Measurements from ENCODE around the gene WDR72.

WDR72 gene

DNA sequence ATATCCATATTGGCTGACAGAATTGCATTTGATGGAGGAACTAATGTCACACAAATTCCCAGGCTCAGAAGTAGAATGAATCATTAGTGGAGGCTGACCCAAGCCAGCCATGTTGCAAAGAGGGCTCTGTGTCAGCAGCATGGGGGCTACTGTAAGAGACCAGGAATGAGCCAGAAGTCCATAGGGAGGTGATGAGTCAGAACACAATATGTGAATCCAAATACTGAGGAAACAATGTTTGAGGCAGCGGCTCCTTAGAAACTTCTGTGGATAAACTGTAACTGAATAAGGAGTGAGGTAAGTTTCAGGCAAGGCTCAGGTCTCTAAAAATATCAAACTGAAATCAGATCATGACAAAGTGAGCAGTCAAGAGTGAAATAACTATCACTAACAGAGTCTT, 170.7 kb downstream of the WDR72 start:
- TF ChIP-seq, protein P1, sequence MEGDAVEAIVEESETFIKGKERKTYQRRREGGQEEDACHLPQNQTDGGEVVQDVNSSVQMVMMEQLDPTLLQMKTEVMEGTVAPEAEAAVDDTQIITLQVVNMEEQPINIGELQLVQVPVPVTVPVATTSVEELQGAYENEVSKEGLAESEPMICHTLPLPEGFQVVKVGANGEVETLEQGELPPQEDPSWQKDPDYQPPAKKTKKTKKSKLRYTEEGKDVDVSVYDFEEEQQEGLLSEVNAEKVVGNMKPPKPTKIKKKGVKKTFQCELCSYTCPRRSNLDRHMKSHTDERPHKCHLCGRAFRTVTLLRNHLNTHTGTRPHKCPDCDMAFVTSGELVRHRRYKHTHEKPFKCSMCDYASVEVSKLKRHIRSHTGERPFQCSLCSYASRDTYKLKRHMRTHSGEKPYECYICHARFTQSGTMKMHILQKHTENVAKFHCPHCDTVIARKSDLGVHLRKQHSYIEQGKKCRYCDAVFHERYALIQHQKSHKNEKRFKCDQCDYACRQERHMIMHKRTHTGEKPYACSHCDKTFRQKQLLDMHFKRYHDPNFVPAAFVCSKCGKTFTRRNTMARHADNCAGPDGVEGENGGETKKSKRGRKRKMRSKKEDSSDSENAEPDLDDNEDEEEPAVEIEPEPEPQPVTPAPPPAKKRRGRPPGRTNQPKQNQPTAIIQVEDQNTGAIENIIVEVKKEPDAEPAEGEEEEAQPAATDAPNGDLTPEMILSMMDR (IDR thresholded peaks at IDR 0.05): no peak
- H3K4me3 ChIP-seq: no peak overlapping the region

DNA sequence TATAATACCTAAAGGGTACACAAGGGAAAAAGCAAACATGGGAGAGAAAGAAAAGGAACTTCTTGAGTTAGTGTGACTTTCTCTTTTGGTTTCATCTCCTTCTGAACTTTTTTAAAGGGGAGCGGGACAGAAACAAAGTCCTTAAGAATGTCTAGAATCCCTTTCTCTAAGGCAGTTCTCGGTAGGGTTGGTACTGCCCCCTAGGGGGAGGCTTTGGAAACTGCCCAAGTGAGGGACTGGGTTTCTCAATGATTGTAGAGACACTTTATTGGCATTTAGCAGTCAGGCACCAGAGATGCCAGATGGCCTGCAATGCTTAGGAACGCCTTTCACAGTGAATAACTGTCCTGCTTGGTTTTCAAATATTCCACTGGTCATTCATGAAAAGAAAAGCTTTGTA, 172.7 kb downstream of the WDR72 start:
- no peaks in the 10 kb centered on the region for H3K9me3 ChIP-seq
- H3K4me3 ChIP-seq: no peak overlapping the region
- no peaks in the 10 kb centered on the region for H3K36me3 ChIP-seq
- intact Hi-C loops (cut with DNase I; ENCODE audit: low total_unique reads): no loop called here
- no peak for DNase-seq
- TF ChIP-seq, protein P1 (IDR thresholded peaks at IDR 0.05): no peak
- H3K27ac ChIP-seq: no peak overlapping the region
- no peaks in the 10 kb centered on the region for H3K4me1 ChIP-seq
- H3K27me3 ChIP-seq: no peaks in the 10 kb centered on the region

More for the DNA sequence above, 170.7 kb downstream of the WDR72 start:
- Histone ChIP-seq H3K27ac (no peak overlapping the region), H3K9me3 (no peaks in the 10 kb centered on the region), H3K4me1 (no peaks in the 10 kb centered on the region), H3K36me3 (no peaks in the 10 kb centered on the region), H3K27me3 (no peaks in the 10 kb centered on the region)
- DNase-seq: no peak
- intact Hi-C loops (cut with DNase I; ENCODE audit: low total_unique reads): no loop called here

DNA sequence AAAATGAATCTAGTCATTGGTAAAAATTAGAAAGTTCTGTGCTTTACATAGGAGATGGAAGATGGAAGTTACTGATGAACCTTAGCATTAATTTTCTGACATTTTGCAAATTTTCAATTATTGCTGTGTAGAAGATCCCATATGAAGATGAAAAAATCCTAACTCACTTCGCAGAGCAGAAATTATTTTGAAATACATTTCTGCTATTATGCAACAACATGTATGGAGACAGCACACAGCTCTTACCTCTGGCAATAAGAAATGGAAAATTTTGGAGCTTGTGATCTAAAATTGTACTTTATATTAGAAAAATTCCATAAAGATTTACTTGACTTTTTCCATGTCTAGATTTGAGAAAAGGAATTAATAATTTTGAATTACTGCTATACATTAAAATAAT, 177.9 kb downstream of the WDR72 start:
- Histone ChIP-seq H3K36me3 (no peaks in the 10 kb centered on the region), H3K27ac (no peak overlapping the region), H3K27me3 (no peaks in the 10 kb centered on the region), H3K4me3 (no peak overlapping the region), H3K4me1 (no peaks in the 10 kb centered on the region), H3K9me3 (no peaks in the 10 kb centered on the region)
- intact Hi-C loops (cut with DNase I; ENCODE audit: low total_unique reads): no loop called here
- TF ChIP-seq, protein P1 (IDR thresholded peaks at IDR 0.05): no peak
- no peak for DNase-seq

DNA sequence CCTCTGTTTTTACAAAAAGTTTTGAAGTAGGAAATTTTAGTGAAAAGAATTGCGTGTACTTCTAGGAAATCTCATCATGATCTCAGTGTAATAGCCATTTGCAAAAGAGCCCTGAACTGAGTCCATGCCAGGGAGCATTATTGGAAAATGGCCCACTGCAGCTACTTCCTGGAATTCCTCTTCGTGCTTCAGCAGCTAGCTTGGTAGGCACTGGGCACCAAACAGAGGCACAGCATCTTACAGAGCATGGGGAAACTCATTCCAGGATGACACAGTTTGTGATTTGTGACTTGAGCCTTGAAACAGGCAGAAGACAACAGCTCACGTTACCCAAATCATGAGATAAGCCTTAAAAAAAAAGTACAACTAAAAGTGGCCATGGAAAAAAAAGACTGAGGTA, 179.1 kb downstream of the WDR72 start:
- H3K27me3 ChIP-seq: no peaks in the 10 kb centered on the region
- DNase-seq: no peak
- H3K4me1 ChIP-seq: no peaks in the 10 kb centered on the region
- intact Hi-C loops (cut with DNase I; ENCODE audit: low total_unique reads): no loop called here
- H3K9me3 ChIP-seq: no peaks in the 10 kb centered on the region
- TF ChIP-seq, protein P1 (IDR thresholded peaks at IDR 0.05): no peak
- H3K27ac ChIP-seq: no peak overlapping the region
- H3K36me3 ChIP-seq: no peaks in the 10 kb centered on the region
- H3K4me3 ChIP-seq: no peak overlapping the region

DNA sequence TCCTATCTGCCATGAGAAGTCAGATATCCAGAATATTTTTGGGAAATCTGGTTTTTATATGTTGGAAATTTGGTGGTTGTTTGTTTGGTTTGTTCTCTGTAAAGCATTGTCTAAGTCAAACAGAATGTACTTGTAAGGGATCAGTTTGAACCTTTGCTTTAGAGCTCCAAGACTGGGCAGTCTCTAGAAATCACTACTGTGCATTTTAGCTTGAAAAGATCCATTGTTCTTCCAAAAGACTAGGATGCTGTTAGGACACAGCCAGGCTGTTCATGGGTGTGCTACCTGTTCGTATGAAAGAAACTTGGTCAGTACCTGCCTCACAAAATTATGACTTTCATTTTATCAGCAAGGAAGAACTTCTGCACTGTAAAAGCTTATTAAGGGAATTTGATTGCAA, 182.6 kb downstream of the WDR72 start:
- TF ChIP-seq, protein P1 (IDR thresholded peaks at IDR 0.05): no peak
- Histone ChIP-seq H3K27me3 (no peaks in the 10 kb centered on the region), H3K27ac (no peak overlapping the region), H3K9me3 (no peaks in the 10 kb centered on the region), H3K4me1 (no peaks in the 10 kb centered on the region), H3K36me3 (no peaks in the 10 kb centered on the region), H3K4me3 (no peak overlapping the region)
- intact Hi-C loops (cut with DNase I; ENCODE audit: low total_unique reads): no loop called here
- no peak for DNase-seq

DNA sequence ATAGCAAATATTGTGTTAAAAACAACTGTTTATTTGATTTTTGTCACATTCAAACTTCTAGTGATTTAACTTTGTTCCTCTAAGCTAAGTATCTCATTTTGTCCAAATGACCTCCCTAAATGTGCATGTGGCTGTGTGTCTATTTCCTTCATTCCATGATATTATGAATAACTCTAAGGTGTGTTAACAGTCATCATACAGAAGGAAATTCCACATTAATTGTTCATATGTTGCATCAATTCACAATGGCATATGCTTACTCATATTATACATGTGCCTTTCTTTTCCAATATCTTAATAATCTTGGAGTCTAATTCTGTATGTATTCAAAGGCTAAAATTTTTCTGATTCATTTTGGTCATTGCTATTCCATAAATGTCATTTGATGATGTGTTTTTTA, 186.4 kb downstream of the WDR72 start:
- intact Hi-C loops (cut with DNase I; ENCODE audit: low total_unique reads): no loop called here
- Histone ChIP-seq H3K4me3 (no peak overlapping the region), H3K4me1 (no peaks in the 10 kb centered on the region), H3K36me3 (no peaks in the 10 kb centered on the region), H3K9me3 (no peaks in the 10 kb centered on the region), H3K27me3 (no peaks in the 10 kb centered on the region), H3K27ac (no peak overlapping the region)
- TF ChIP-seq, protein P1 (IDR thresholded peaks at IDR 0.05): no peak
- no peak for DNase-seq

Measured in tibial artery (tissue), 4 donors.